HCT116 (cell line): Measurements from ENCODE around the gene CERCAM.

ENCODE experiments used
- CTCF ChIP-seq, 3 experiments: fragments of 200-600 bp in 1 of 3; sonication (generic) in 1 of 3; IDR thresholded peaks in 2 of 3; conservative IDR thresholded peaks in 1 of 3; 2 replicates each; pipeline ENCODE4 v1.5.1; 2012 to 2017; ENCODE audit warnings: low read depth in 2 of 3, low read length in 2 of 3, antibody characterized with exemption in 1 of 3, borderline replicate concordance in 1 of 3, control low read depth in 1 of 3, mild to moderate bottlenecking in 1 of 3, mixed read lengths in 1 of 3, mixed run types in 1 of 3, moderate library complexity in 1 of 3; ENCODE audit not compliant: insufficient read depth in 1 of 3
- POLR2A ChIP-seq: IDR thresholded peaks from 2 replicates; pipeline ENCODE4 v1.7.0; 2011; ENCODE audit warnings: borderline replicate concordance; ENCODE audit not compliant: insufficient read depth, insufficient read length; ENCODE audit errors: extremely low read depth
- YY1 ChIP-seq: IDR thresholded peaks from 2 replicates; pipeline ENCODE4 v1.6.1; 2011; ENCODE audit warnings: low read length, low read depth, moderate library complexity, mild to moderate bottlenecking; ENCODE audit not compliant: insufficient replicate concordance; ENCODE audit errors: extremely low read depth
- TF ChIP-seq, protein P1 (sequence below): IDR thresholded peaks from 2 replicates; pipeline ENCODE4 v1.6.1; 2012

- TF ChIP-seq CTCF (IDR thresholded peaks at IDR 0.05 in 2 of 3, conservative IDR thresholded peaks at IDR 0.05 in 1 of 3; ENCODE audit: borderline replicate concordance in 1 of 3, insufficient read depth in 1 of 3, low read depth in 2 of 3, low read length in 2 of 3) (no peak), YY1 (no peak), POLR2A (no peak)
- TF ChIP-seq, protein P1, sequence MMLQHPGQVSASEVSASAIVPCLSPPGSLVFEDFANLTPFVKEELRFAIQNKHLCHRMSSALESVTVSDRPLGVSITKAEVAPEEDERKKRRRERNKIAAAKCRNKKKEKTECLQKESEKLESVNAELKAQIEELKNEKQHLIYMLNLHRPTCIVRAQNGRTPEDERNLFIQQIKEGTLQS = no peak
These were observed 13.7 kb upstream of the CERCAM start for GRCh38 chr9:128406848-128407391.
